Naive B cell (primary cell): Measurements from ENCODE around the gene ZNF33B. TPM values are rescaled to one million over a fixed set of nuclear protein-coding genes. Genes with fewer than 3 reads are reported as not detected.

Experiments
- ATAC-seq, 2 donors: fragments of 150-1000 bp; cut with Tn5 transposase; 2 replicates each; pipeline ENCODE4 v1.10.0; 2021; ENCODE audit warnings: low read depth in 2 of 2, mild to moderate bottlenecking in 2 of 2, moderate library complexity in 2 of 2
- DNase-seq: peaks from one replicate; pipeline ENCODE4 v3.0.0; 2022
- H3K27ac Mint-ChIP-seq, 6 donors: one replicate each; pipeline ENCODE4 v1.8.0; 2020 to 2022; ENCODE audit warnings: mild to moderate bottlenecking in 6 of 6, mixed read lengths in 6 of 6, moderate library complexity in 5 of 6, inconsistent platforms in 2 of 6
- H3K27me3 Mint-ChIP-seq, 3 donors: one replicate each; pipeline ENCODE4 v1.8.0; 2021 to 2022; ENCODE audit warnings: mixed read lengths in 3 of 3, mild to moderate bottlenecking in 1 of 3
- H3K36me3 Mint-ChIP-seq, 2 donors: one replicate each; pipeline ENCODE4 v1.8.0; 2020 to 2022; ENCODE audit warnings: mixed read lengths in 2 of 2, inconsistent platforms in 1 of 2, mild to moderate bottlenecking in 1 of 2
- H3K4me1 Mint-ChIP-seq, 3 donors: one replicate each; pipeline ENCODE4 v1.8.0; 2020 to 2022; ENCODE audit warnings: mixed read lengths in 3 of 3, inconsistent platforms in 1 of 3, mild to moderate bottlenecking in 1 of 3, moderate library complexity in 1 of 3
- H3K4me3 Mint-ChIP-seq, 8 donors: one replicate each; pipeline ENCODE4 v1.8.0; 2020 to 2022; ENCODE audit warnings: mild to moderate bottlenecking in 8 of 8, mixed read lengths in 8 of 8, moderate library complexity in 8 of 8, inconsistent platforms in 2 of 8
- H3K9me3 Mint-ChIP-seq, 7 donors: one replicate each; pipeline ENCODE4 v1.8.0; 2020 to 2022; ENCODE audit warnings: mixed read lengths in 7 of 7, mild to moderate bottlenecking in 5 of 7, inconsistent platforms in 2 of 7, moderate library complexity in 1 of 7
- polyA plus RNA-seq, 6 donors: library from polyadenylated mRNA; unstranded; fragments of 300-500 nt; fragmentation: Illumina TruSeq; gene quantifications; one replicate each; pipeline ENCODE4 v1.2.3, GENCODE V29; 2021; ENCODE audit warnings: low read depth in 6 of 6

The ZNF33B gene
- polyA plus RNA-seq, 6 donors from 2014 or later = 7.8 to 19.6 (median 12.3) TPM

GRCh38 chr10:42544945-42545344 lies 93.4 kb downstream of the ZNF33B start:
- no peak for ATAC-seq
- DNase-seq = no peak
- Mint-ChIP-seq H3K27ac (no peak overlapping the region), H3K9me3 (peaks cover 3 to 64% (median 42%) of the 10 kb centered on the region in 7 donors), H3K27me3 (no peaks in the 10 kb centered on the region), H3K4me3 (no peak overlapping the region), H3K4me1 (peaks cover 13 to 22% (median 18%) of the 10 kb centered on the region in 3 donors), H3K36me3 (peaks cover 73 to 78% of the 10 kb centered on the region in 2 donors)

GRCh38 chr10:42543840-42544372 lies 94.5 kb downstream of the ZNF33B start:
- Mint-ChIP-seq H3K4me3 (no peak overlapping the region), H3K27ac (no peak overlapping the region), H3K27me3 (no peaks in the 10 kb centered on the region), H3K9me3 (peaks cover 3 to 64% (median 46%) of the 10 kb centered on the region in 7 donors), H3K36me3 (peaks cover 64 to 76% of the 10 kb centered on the region in 2 donors), H3K4me1 (peaks cover 6 to 20% (median 15%) of the 10 kb centered on the region in 3 donors)
- DNase-seq (no peak), ATAC-seq (no peak)

Other genes with a start within 250 kb of the ZNF33B start
- 10 to 100 TPM in 3 of 6 donors, 1 to 10 TPM in 3; 4.4 to 14.2 (median 9.7) TPM for gene BMS1, start 144.2 kb upstream of the ZNF33B start, polyA plus RNA-seq